ENCODE results near the gene APOL1. TPM values are rescaled to one million over a fixed set of nuclear protein-coding genes. Genes with fewer than 3 reads are reported as not detected.

APOL1 gene
- total RNA-seq, 2 donors from 2014 or later = 19.6 to 22.9 TPM

DNA sequence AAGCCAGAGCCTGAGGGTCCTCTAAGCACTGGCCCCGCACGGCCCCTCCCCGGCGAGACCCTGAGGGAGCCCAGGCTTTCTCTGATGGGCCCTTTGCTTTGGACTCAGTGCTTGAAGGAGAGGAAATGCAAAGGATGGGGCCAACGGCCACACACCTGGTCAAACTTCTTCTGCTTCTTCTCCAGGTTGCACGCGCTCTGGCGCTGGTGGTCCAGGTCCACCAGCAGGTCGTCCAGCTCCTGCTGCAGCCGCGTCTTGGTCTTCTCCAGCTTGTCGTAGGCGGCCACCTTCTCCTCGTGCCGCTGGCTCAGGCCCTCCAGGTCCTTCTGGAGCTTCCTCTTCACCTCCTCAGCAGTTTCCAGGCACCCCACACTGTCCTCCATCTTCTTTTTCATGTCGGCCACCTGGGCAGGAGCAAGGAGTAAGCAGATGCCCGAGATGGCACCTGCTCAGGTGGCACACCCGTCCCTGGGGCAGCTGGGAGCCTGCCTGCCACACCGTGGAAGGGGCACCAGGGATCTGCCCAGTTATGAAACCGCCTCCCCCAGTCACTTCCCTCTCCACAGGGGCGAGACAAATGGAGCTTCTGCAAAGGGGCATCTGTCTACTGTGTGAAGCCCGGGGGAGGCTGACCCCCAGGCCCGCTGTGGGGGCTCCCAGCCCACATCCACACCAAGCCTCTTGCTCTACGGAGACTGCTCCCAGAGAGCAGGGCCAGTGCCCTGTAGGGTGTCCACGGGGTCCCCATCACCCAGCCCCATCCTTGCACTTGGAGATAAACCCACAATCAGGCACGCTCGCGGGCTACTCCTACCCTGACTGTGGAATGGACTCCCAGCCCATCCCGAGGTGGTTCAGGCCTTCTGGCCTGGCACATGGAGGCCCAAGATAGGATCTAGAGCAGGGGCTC is 39.2 kb downstream of the APOL1 start:
- Histone ChIP-seq H3K4me1 (replicated peaks) (peaks cover 5% of the 10 kb centered on the region), H3K36me3 (peaks cover 61 to 63% of the 10 kb centered on the region in 2 donors), H3K4me3 (no peak overlapping the region), H3K9me3 (no peaks in the 10 kb centered on the region), H3K27me3 (replicated peaks; ENCODE audit: insufficient read depth) (no peaks in the 10 kb centered on the region), H3K27ac (no peak overlapping the region)
- intact Hi-C loops (cut with DNase I) = no loop called here
- TF ChIP-seq POLR2A (IDR thresholded peaks at IDR 0.05) (no peak), POLR2AphosphoS5 (IDR thresholded peaks at IDR 0.05) (no peak)
- TF ChIP-seq, protein P1, sequence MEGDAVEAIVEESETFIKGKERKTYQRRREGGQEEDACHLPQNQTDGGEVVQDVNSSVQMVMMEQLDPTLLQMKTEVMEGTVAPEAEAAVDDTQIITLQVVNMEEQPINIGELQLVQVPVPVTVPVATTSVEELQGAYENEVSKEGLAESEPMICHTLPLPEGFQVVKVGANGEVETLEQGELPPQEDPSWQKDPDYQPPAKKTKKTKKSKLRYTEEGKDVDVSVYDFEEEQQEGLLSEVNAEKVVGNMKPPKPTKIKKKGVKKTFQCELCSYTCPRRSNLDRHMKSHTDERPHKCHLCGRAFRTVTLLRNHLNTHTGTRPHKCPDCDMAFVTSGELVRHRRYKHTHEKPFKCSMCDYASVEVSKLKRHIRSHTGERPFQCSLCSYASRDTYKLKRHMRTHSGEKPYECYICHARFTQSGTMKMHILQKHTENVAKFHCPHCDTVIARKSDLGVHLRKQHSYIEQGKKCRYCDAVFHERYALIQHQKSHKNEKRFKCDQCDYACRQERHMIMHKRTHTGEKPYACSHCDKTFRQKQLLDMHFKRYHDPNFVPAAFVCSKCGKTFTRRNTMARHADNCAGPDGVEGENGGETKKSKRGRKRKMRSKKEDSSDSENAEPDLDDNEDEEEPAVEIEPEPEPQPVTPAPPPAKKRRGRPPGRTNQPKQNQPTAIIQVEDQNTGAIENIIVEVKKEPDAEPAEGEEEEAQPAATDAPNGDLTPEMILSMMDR (IDR thresholded peaks at IDR 0.05) = no peak
- 92% methylated on average over 27 of the region's 29 CpGs for WGBS
- no peak for DNase-seq (ENCODE audit: low spot score)

DNA sequence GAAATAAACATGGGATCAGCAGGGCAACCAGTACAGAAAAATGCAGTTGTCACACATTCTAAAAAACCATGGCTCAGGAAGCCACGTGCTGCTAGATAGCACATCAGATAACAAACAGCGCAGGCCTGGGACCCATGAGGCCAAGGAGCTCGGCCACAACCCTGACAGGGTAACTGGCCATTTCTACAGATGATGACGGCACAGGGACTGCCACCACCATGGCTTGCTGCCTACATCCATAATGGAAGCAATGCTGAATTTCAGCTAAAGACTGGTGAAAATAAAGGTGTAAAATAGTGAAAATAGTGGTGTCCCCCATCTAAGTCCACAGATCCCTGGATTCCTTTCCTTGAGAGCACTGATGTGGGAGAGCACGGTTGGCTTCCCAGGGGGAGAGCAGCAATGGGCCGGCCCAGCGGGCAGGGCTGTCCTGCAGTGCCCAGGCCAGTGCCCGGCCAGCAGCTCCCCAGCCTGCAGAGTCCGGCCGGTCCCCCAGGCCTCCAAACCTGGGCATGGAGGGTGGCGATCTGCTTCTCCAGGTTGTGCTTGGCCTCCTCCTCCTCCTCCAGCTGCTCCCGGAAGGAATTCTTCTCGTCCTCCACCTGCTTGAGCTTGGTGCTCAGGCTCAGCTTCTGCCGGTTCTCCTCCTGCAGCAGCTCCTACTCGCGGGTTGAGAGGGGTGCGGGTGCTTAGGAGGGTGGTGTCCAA is 40.0 kb downstream of the APOL1 start:
- Histone ChIP-seq H3K36me3 (peaks cover 67 to 68% of the 10 kb centered on the region in 2 donors), H3K27ac (no peak overlapping the region), H3K9me3 (no peaks in the 10 kb centered on the region), H3K4me3 (no peak overlapping the region), H3K4me1 (replicated peaks) (peaks cover 1% of the 10 kb centered on the region), H3K27me3 (replicated peaks; ENCODE audit: insufficient read depth) (no peaks in the 10 kb centered on the region)
- DNase-seq (ENCODE audit: low spot score) = no peak
- intact Hi-C loops (cut with DNase I) = no loop called here
- WGBS = 92% methylated on average over 17 of the region's 17 CpGs
- no peak for TF ChIP-seq POLR2A (IDR thresholded peaks at IDR 0.05)
- TF ChIP-seq POLR2AphosphoS5 (IDR thresholded peaks at IDR 0.05) = no peak
- TF ChIP-seq, protein P1 (IDR thresholded peaks at IDR 0.05) = no peak

DNA sequence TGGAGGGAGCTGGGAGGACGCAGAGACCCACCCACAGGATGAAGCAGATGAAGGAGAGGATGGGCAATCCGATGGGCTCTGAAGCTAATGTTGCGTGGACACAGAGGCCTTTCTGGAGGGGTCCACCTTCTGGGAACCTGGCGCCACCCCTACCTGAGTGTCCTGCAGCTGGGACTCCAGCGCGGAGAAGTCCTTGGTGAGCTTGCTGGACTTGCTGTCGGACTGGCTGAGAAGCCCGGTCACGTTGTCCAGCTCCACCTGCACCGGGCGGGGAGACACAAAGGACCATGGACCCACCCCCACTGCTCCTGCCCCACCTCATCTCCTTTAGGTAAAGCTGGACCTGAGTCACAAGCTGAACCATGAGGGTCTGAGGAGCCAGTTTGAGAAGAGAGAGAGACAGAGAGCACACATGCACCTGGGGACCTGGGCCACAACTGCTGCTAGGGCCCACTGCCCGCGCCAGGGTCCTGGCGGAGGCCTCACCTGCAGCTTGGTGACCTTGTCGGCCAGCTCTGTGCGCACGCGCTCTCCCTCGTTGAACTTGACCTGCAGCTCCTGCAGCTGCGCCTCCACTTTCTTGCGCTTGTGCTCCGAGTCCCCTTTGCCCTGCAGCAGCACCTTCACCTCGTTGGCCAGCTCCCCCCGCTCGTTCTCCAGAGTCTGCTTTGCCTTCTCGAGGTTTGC is 40.8 kb downstream of the APOL1 start:
- H3K27me3 ChIP-seq (replicated peaks; ENCODE audit: insufficient read depth) = no peaks in the 10 kb centered on the region
- H3K36me3 ChIP-seq = peaks cover 70% of the 10 kb centered on the region in 2 donors
- WGBS = 89% methylated on average over 26 of the region's 26 CpGs
- H3K4me3 ChIP-seq = no peak overlapping the region
- H3K27ac ChIP-seq = no peak overlapping the region
- H3K4me1 ChIP-seq (replicated peaks) = no peaks in the 10 kb centered on the region
- no peak for DNase-seq (ENCODE audit: low spot score)
- no peaks in the 10 kb centered on the region for H3K9me3 ChIP-seq
- no peak for TF ChIP-seq POLR2A (IDR thresholded peaks at IDR 0.05)
- TF ChIP-seq POLR2AphosphoS5 (IDR thresholded peaks at IDR 0.05) = no peak
- TF ChIP-seq, protein P1 (IDR thresholded peaks at IDR 0.05) = no peak
- intact Hi-C loops (cut with DNase I) = no loop called here

- H3K4me3 ChIP-seq = no peak overlapping the region
- DNase-seq (ENCODE audit: low spot score) = no peak
- WGBS = 90% methylated on average over 7 of the region's 7 CpGs
- no peak for TF ChIP-seq POLR2A (IDR thresholded peaks at IDR 0.05)
- TF ChIP-seq, protein P1 (IDR thresholded peaks at IDR 0.05) = no peak
- TF ChIP-seq POLR2AphosphoS5 (IDR thresholded peaks at IDR 0.05) = no peak
- no peaks in the 10 kb centered on the region for H3K9me3 ChIP-seq
- intact Hi-C loops (cut with DNase I) = no loop called here
- no peaks in the 10 kb centered on the region for H3K4me1 ChIP-seq (replicated peaks)
- H3K27me3 ChIP-seq (replicated peaks; ENCODE audit: insufficient read depth) = no peaks in the 10 kb centered on the region
- H3K27ac ChIP-seq = no peak overlapping the region
- H3K36me3 ChIP-seq = peaks cover 68 to 70% of the 10 kb centered on the region in 2 donors
Observed at GRCh38 chr22:36294293-36294620, 41.3 kb downstream of the APOL1 start.

Data from prostate gland (tissue), 2 donors.